GM12864 (cell line): ENCODE results near the gene RIPOR2.

Experiments used
- DNase-seq: peaks from one replicate; pipeline ENCODE4 v3.0.0-alpha.2; 2011; ENCODE audit warnings: low read depth
- H3K4me3 ChIP-seq: 2 replicates; pipeline ENCODE4 v1.5.1; 2011; ENCODE audit warnings: mild to moderate bottlenecking, low read depth, low read length, control low read depth
- TF ChIP-seq, protein P1 (sequence below): IDR thresholded peaks from 2 replicates; pipeline ENCODE4 v1.5.1; 2011; ENCODE audit warnings: low read depth, mild to moderate bottlenecking, moderate library complexity, low read length, control low read depth, inconsistent platforms; ENCODE audit errors: missing control alignments

RIPOR2 gene

GRCh38 chr6:24911796-24912382 is 23.9 kb downstream of the RIPOR2 start:
- peak overlapping the region; percentile 55 for H3K4me3 ChIP-seq
- TF ChIP-seq, protein P1, sequence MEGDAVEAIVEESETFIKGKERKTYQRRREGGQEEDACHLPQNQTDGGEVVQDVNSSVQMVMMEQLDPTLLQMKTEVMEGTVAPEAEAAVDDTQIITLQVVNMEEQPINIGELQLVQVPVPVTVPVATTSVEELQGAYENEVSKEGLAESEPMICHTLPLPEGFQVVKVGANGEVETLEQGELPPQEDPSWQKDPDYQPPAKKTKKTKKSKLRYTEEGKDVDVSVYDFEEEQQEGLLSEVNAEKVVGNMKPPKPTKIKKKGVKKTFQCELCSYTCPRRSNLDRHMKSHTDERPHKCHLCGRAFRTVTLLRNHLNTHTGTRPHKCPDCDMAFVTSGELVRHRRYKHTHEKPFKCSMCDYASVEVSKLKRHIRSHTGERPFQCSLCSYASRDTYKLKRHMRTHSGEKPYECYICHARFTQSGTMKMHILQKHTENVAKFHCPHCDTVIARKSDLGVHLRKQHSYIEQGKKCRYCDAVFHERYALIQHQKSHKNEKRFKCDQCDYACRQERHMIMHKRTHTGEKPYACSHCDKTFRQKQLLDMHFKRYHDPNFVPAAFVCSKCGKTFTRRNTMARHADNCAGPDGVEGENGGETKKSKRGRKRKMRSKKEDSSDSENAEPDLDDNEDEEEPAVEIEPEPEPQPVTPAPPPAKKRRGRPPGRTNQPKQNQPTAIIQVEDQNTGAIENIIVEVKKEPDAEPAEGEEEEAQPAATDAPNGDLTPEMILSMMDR, result no peak
- no peak for DNase-seq

GRCh38 chr6:24910961-24911725 is 24.6 kb downstream of the RIPOR2 start:
- TF ChIP-seq, protein P1, result no peak
- peak overlapping the region; percentile 55 for H3K4me3 ChIP-seq
- no peak for DNase-seq

DNA sequence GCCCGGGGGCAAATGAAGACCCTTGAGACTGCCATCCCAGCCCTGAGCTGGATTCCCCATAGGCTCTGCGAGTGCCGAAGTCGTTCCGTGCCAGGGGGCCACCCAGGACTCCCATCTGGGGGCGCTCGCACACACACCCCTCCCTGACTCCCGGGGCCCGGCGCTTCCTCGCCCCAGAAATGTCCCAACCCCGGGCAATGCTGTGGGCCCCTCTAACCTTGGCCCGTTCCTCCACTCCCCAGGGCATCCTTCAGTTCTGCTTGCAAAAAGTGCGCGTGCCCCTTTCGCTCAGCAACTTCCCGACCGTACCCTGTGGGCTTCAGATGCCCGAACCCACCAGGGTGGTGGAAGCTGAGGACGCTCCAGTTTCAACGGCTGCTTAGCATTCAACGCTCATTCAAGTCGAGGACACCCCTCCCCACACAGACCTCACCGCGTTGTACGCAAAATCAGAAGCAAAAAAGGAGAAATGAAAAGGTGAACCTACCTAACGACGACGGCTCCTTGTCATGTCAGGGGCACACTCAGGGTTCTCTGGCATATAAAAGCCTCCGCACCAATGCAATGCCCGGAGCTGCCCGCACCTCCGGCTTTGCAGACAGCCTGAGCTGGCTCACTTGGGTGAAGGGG is 25.3 kb downstream of the RIPOR2 start:
- TF ChIP-seq, protein P1, result peak; percentile 32
- no peak for DNase-seq
- H3K4me3 ChIP-seq, result peak overlapping the region; percentile 55

DNA sequence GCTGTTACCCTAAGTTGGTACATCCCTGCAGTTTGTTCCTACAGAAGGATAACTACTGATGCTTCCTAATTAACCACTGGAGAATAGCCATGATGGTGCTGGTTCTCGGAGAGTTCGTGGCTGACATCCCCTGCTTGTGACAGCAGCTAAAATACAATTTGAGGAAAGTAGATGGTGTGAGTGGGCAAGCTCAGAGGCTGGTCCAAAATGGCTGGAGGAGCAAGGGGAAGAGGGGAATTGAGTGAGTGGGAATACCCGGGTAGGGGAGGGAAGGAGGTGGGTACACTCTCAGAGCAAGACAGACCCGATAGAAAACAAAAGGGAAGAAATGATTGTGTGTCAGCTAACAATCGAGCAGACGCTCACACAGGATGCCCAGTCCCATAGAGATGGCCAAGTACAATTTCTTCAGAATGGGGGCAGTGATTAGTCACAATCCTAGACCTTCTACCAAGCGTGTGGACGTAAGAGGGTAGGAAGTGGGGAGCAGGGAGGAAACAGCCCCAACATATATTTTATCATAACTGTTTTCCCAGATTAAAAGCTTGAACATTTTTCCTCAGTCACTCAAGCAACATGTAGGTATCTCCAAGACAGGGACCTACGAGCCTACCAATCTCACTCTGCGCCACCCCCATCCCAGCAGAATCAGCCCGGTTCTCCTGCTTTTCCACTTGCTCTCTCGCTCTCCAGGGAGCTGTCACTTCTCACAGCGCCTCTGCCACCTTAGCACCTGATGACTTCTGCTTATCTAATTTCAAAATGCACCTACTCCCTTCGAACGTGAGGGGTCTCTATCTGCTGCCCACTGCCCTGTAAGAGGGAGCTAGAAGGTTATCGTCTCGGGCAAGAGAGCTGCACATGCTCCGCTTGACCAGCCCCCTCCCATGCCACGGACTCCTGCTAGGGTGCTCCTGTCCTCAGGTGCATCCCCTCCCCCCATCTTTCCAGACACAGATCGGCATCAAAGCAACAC is 26.2 kb downstream of the RIPOR2 start:
- no peak for DNase-seq
- TF ChIP-seq, protein P1, result no peak
- H3K4me3 ChIP-seq, result peak overlapping the region; percentile 55

GRCh38 chr6:24908650-24909035 is 27.1 kb downstream of the RIPOR2 start:
- H3K4me3 ChIP-seq, result peak overlapping the region; percentile 55; the same call in 1 of the 2 replicates
- TF ChIP-seq, protein P1, result no peak
- DNase-seq, result no peak

DNA sequence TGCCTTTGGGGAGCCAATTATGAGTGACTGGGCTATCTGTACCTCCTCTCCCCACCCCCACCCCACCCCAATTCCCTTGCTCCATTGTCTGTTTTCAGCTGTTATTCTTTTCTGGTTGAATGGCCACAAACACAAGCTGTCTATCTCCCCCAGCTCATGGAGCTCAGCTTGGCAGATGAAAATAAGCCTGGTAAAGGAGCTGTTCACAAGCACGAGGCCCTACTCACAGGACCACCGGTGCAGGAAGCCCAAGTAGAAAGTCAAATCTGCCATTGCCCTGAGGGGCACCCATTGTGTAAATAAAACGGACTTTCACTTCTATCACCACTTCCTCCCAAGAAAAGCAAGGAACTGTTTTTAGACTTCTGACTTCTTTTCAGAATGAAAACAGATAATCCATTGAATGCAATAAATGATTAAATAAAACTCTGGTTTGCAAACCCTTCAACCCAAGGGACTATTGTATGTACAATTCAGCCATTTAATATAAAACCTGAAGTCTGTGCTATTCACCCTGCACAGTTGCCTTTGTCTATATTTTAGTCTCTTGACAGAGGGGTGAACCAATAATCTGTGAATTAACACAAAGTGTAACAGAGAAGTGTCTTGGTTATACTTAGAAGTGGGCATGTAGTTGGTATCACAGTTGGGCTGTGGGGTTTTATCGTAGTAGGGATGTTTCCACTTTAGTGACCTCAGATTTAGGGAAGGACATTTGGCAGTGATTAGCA is 27.7 kb downstream of the RIPOR2 start:
- DNase-seq, result no peak
- peak overlapping the region; percentile 55; the same call in 1 of the 2 replicates for H3K4me3 ChIP-seq
- TF ChIP-seq, protein P1, result no peak
